ENCODE measurements around the gene SEMA3F. TPM values are rescaled to one million over a fixed set of nuclear protein-coding genes. Genes with fewer than 3 reads are reported as not detected.

The SEMA3F gene
- total and polyA plus RNA-seq, 2 of the 4 experiments (the other 2 are of a cell fraction) = 7.3 to 23.3 TPM

DNA sequence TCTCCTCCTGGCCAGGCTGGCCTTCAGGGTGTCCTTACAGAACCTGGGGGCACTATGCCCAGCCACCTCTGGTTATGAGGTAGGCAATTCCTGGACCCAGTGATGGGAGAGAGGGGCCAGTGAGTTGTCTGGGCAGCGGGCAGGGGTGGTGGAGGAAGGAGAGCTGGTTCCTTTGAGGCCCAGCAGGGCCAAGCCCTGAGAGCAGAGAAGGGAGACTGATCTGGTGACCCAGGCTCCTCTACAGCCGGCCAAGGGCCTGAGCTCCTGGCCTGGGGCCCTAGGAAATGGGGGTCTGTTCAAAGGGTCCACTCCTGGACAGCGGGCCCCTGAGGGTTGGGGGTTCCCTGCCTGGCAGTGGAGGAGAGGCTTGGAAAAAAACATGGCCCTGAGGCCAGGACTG, 57.8 kb downstream of the SEMA3F start:
- H3K4ac ChIP-seq (ENCODE audit: low read depth, low read length) = no peak overlapping the region
- no peaks in the 10 kb centered on the region for H3K79me1 ChIP-seq (ENCODE audit: low read depth in 1 of 2, low read length in 2 of 2)
- ChIA-PET POLR2A (ENCODE audit: unreplicated experiment) (no interaction called here), CTCF (interaction anchor here (1.0 to 1.3 kb wide), 2 partner anchors 13 to 18 kb away, joined by 3 to 5 read pairs; no protein-coding TSS in a partner anchor)
- no peak overlapping the region for H4K91ac ChIP-seq (ENCODE audit: insufficient read depth, low read depth, low read length)
- H3K23ac ChIP-seq (ENCODE audit: low read depth, low read length) = no peak overlapping the region
- DNase-seq = no peak
- H3K9me1 ChIP-seq (ENCODE audit: insufficient read depth, low read length) = no peaks in the 10 kb centered on the region
- no peak overlapping the region for H2BK15ac ChIP-seq (ENCODE audit: low read depth, low read length)
- H3K4me3 ChIP-seq (ENCODE audit: insufficient read depth, low read depth, low read length) = no peak overlapping the region
- dilution Hi-C loops (cut with HindIII; ENCODE audit: low sequenced_read_pairs, unreplicated experiment) = no loop called here
- no peak overlapping the region for H2AK9ac ChIP-seq (replicated peaks; ENCODE audit: low read depth, low read length, poor library complexity)
- no CpG with 5 or more reads among the region's 3 CpGs for WGBS, 2 experiments (ENCODE audit: extremely low coverage in 2 of 2, insufficient read length in 1 of 2)
- H3K36me3 ChIP-seq (ENCODE audit: control insufficient read depth, insufficient read depth, low read length) = no peaks in the 10 kb centered on the region
- no peak overlapping the region for H2BK5ac ChIP-seq (ENCODE audit: low read depth, low read length, poor library complexity, severe bottlenecking)
- no peak overlapping the region for H2BK120ac ChIP-seq (ENCODE audit: low read depth, low read length)
- no peak overlapping the region for H3K4me2 ChIP-seq (ENCODE audit: low read depth, low read length)
- no peak overlapping the region for H4K5ac ChIP-seq (ENCODE audit: low read depth, low read length)
- no peaks in the 10 kb centered on the region for H4K20me1 ChIP-seq (ENCODE audit: insufficient read depth, low read length)
- H3K4me1 ChIP-seq (ENCODE audit: control insufficient read depth, insufficient read depth, low read length) = peaks cover 2% of the 10 kb centered on the region; the same call in 1 of the 2 replicates
- peaks cover 35% of the 10 kb centered on the region for H3K27me3 ChIP-seq (ENCODE audit: control insufficient read depth, insufficient read depth, low read length)
- TF ChIP-seq NFE2L2 (IDR thresholded peaks at IDR 0.05; ENCODE audit: low read depth, low read length) = no peak
- TF ChIP-seq CHD1 (IDR thresholded peaks at IDR 0.05; ENCODE audit: low read depth, low read length) = no peak
- TF ChIP-seq CEBPB (IDR thresholded peaks at IDR 0.05; ENCODE audit: low read depth, low read length) = no peak
- no peak for TF ChIP-seq MAFK (IDR thresholded peaks at IDR 0.05; ENCODE audit: low read depth, low read length)
- no peak for TF ChIP-seq ELK1 (IDR thresholded peaks at IDR 0.05; ENCODE audit: borderline replicate concordance, low read depth, low read length)
- TF ChIP-seq BHLHE40 (IDR thresholded peaks at IDR 0.05; ENCODE audit: low read depth, low read length) = no peak
- no peak for TF ChIP-seq RCOR1 (IDR thresholded peaks at IDR 0.05; ENCODE audit: insufficient replicate concordance, low read length)
- TF ChIP-seq SMC3 (IDR thresholded peaks at IDR 0.05; ENCODE audit: low read depth, low read length) = no peak
- TF ChIP-seq POLR2A (IDR thresholded peaks at IDR 0.05; ENCODE audit: low read depth, low read length) = no peak
- no peak for TF ChIP-seq USF2 (IDR thresholded peaks at IDR 0.05; ENCODE audit: low read depth, low read length)
- H3K9me3 ChIP-seq (ENCODE audit: control insufficient read depth, insufficient read depth, low read length) = no peaks in the 10 kb centered on the region
- H3K56ac ChIP-seq (ENCODE audit: extremely low read depth, insufficient read depth, low read length) = no peak overlapping the region
- H2BK20ac ChIP-seq (ENCODE audit: low read depth, low read length) = no peak overlapping the region
- H3K27ac ChIP-seq (ENCODE audit: insufficient read depth, low read length) = no peak overlapping the region
- H3K9ac ChIP-seq (ENCODE audit: low read depth, low read length) = no peak overlapping the region
- H2AFZ ChIP-seq (replicated peaks; ENCODE audit: low read length, poor library complexity) = no peak overlapping the region
- in situ Hi-C loops (cut with MboI; ENCODE audit: low sequenced_read_pairs) = no loop called here
- H2AK5ac ChIP-seq (ENCODE audit: low read depth, low read length) = no peak overlapping the region
- no peak overlapping the region for H3K14ac ChIP-seq (replicated peaks; ENCODE audit: low read depth, low read length)
- BruUV-seq (replicated peaks) = no TSS peak
- no peak overlapping the region for H3K18ac ChIP-seq (ENCODE audit: low read depth, low read length)
- no peak overlapping the region for H4K8ac ChIP-seq (ENCODE audit: low read depth in 2 of 2, low read length in 2 of 2)
- no peak for ATAC-seq (ENCODE audit: low read depth)
- intact Hi-C loops (cut with micrococcal nuclease) = no loop called here
